Raji (cell line): ENCODE results near the gene CCHCR1.

Experiments used
- POLR2A ChIP-seq: IDR thresholded peaks from 2 replicates; pipeline ENCODE4 v1.6.1; 2011; ENCODE audit warnings: low read depth, low read length, control low read depth; ENCODE audit not compliant: insufficient read depth

The CCHCR1 gene

GRCh38 chr6:31143148-31143547 is 14.5 kb downstream of the CCHCR1 start:
- TF ChIP-seq POLR2A, result no peak

GRCh38 chr6:31142361-31142761 is 15.2 kb downstream of the CCHCR1 start:
- TF ChIP-seq POLR2A, result no peak

- no peak for TF ChIP-seq POLR2A
These were observed 17.0 kb downstream of the CCHCR1 start for GRCh38 chr6:31140643-31141042.

GRCh38 chr6:31139599-31139998 is 18.0 kb downstream of the CCHCR1 start:
- TF ChIP-seq POLR2A, result no peak

GRCh38 chr6:31138982-31139381 is 18.6 kb downstream of the CCHCR1 start, which contains the start of gene PSORS1C2:
TSS of gene PSORS1C2 (minus strand) at chr6:31139066. CDS start at chr6:31139026, 40 bp downstream.
- no peak for TF ChIP-seq POLR2A

GRCh38 chr6:31135710-31136109 is 21.9 kb downstream of the CCHCR1 start:
- TF ChIP-seq POLR2A, result no peak

- no peak for TF ChIP-seq POLR2A
These were observed 24.8 kb downstream of the CCHCR1 start for GRCh38 chr6:31132806-31133205.

GRCh38 chr6:31131595-31131994 is 26.0 kb downstream of the CCHCR1 start:
- no peak for TF ChIP-seq POLR2A

- TF ChIP-seq POLR2A, result no peak
These were observed 26.9 kb downstream of the CCHCR1 start for GRCh38 chr6:31130751-31131150.

- TF ChIP-seq POLR2A, result no peak
These were observed 28.5 kb downstream of the CCHCR1 start for GRCh38 chr6:31129130-31129529.

GRCh38 chr6:31128093-31128676 is 29.4 kb downstream of the CCHCR1 start:
- no peak for TF ChIP-seq POLR2A

GRCh38 chr6:31126396-31127175 is 31.0 kb downstream of the CCHCR1 start:
- TF ChIP-seq POLR2A, result no peak

- TF ChIP-seq POLR2A, result no peak
These were observed 31.8 kb downstream of the CCHCR1 start for GRCh38 chr6:31125586-31126363.

- no peak for TF ChIP-seq POLR2A
These were observed 32.4 kb downstream of the CCHCR1 start for GRCh38 chr6:31125162-31125561.

- TF ChIP-seq POLR2A, result no peak
These were observed 34.6 kb downstream of the CCHCR1 start for GRCh38 chr6:31122791-31123706.
